HG02571 (cell line): ENCODE data around the gene CD244.
"Not testable (repeated sequence)": the region's sequence is repeated elsewhere in the genome, so short reads cannot be mapped to it uniquely, and the experiment has no call there.

ENCODE experiments used
- ATAC-seq: cut with Tn5 transposase; IDR thresholded peaks from one replicate; pipeline ENCODE4 v1.9.1; 2021; ENCODE audit warnings: mild to moderate bottlenecking, moderate library complexity; ENCODE audit not compliant: unreplicated experiment

Gene CD244, protein sequence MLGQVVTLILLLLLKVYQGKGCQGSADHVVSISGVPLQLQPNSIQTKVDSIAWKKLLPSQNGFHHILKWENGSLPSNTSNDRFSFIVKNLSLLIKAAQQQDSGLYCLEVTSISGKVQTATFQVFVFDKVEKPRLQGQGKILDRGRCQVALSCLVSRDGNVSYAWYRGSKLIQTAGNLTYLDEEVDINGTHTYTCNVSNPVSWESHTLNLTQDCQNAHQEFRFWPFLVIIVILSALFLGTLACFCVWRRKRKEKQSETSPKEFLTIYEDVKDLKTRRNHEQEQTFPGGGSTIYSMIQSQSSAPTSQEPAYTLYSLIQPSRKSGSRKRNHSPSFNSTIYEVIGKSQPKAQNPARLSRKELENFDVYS

DNA sequence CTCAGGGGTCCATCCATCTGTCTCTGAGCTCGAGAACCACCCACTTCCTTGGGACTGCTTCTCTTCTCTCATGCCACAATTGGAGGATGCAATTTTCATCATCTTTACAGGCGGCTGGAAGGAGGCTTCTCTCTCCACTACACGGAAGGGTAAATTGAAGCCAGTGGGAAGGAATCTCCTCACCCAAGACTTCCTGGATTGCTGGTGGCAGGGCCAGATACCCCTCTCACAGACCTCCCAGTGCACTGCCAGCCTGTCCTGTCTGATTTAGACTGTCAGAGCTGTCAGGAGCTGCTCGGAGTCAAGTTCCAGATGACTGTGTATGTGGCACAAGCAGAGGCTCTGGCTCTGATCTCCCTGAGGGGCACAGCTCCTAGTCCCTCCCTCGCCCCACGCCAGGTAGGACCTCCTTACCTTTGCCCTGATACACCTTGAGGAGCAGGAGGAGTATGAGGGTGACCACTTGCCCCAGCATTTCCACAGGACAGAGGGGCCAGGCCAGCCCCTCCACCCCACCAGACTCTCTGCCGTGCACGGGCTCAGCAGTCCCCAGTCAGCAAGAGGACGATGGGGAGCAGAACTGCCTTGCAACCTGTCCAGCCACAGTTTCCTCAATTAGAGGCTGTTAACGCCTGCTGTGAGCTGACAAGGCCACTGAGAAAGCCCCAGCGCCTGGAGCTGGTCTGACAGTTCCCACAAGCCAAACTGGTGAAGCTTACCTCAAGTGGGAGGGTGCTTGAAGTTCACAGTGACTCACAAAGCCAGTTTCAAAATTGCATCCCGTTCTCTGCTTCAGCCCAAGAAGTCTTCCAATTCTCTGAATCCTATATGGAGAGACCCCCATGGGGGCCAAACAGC is at the start of gene CD244:
TSS of gene CD244 (minus strand) at position 685 of the 858 bp plus-strand sequence. CDS start at position 475, 210 bp downstream.
- ATAC-seq: no peak

DNA sequence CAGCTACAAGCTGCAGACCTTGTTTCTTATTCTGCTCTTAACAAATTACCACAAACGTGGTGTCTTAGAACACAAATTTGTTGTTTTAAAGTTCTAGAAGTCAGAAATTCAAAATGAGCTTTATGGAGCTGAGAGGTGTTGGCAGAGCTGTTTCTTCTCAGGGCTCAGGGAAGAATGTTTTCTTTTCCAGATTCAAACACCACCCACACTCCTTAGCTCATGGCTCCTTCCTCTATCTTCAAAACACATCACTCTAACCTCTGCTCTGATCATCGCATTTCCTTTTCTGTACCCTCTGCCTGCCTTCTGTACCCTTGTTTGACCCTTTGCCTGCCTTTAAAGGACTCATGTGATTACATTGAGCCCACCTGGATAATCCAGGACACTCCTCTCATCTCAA is 49.2 kb upstream of the CD244 start:
- no peak for ATAC-seq

DNA sequence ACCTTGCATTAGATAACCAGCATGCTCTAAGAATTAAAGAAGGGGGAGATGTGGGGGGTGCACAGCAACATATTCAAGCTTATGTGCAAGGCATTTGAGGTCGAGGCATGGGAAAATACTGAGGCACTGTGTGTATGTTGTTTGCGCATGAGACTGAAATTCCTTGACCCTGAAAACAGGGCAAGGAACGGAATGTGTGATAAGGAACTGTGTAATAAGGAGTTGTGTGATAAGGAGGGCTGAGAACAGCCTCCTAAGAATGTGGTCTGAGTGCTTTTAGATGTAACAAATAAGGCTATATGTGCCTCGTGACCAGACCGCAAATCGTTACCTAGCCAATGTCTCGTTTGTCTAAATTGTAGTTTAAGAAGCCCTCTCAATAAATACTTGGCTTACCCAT is 48.8 kb upstream of the CD244 start:
- no peak for ATAC-seq

DNA sequence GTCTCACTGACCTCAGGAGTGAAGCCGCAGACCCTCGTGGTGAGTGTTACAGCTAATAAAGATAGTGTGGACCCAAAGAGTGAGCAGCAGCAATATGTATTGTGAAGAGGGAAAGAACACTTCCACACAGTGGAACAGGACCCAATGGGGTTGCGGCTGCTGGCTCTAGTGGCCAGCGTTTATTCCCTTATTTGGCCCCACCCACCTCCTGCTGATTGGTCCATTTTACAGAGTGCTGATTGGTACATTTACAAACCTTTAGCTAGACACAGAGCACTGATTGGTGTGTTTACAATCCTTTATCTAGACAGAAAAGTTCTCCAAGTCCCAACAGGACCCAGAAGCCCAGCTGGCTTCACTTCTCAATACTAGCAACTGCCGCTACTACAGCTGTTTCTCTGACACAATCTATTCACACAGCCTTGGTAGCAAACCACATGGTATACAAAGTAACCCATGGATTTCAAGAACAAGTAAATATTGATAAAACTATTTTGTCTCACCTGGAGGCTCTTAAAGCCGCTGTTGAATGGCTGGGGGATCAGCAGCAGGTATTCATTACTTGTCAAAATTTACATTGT is 47.6 kb upstream of the CD244 start:
- no peak for ATAC-seq

DNA sequence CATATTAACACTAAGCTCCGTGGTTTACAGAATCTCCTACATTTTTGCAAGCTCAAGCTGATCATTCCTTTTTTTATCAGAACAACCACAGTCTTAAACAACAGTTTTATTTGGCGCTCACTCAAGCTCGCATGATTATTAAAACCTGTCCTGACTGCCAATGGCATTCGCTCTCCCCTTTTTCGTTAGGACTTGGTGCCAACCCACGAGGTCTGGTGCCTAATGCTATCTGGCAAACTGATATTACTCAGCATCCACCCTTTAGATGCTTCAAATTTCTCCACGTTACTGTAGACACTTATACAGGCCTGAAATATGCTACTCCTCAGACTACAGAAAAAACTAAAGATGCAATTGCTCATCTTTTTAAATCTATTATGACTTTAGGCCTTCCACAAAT is 45.3 kb upstream of the CD244 start:
- ATAC-seq: no peak

DNA sequence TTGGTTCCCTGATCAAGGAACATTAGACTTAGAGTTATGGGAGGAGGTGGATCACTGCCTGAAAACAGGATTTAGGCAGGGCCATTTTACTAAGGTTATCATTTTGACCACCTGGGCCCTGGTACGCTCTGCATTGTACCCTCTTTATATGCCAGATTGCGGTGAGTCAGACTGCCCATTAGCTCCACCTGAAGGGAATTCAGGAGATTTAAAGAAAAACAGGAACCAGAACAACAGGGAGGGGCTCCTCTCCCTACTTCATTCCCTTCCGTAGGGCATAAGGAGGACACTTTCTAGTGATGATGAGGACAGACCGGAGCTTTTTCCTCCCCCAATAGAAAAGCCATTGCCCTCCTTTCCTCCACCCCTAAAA is 42.9 kb upstream of the CD244 start:
- ATAC-seq: no peak

DNA sequence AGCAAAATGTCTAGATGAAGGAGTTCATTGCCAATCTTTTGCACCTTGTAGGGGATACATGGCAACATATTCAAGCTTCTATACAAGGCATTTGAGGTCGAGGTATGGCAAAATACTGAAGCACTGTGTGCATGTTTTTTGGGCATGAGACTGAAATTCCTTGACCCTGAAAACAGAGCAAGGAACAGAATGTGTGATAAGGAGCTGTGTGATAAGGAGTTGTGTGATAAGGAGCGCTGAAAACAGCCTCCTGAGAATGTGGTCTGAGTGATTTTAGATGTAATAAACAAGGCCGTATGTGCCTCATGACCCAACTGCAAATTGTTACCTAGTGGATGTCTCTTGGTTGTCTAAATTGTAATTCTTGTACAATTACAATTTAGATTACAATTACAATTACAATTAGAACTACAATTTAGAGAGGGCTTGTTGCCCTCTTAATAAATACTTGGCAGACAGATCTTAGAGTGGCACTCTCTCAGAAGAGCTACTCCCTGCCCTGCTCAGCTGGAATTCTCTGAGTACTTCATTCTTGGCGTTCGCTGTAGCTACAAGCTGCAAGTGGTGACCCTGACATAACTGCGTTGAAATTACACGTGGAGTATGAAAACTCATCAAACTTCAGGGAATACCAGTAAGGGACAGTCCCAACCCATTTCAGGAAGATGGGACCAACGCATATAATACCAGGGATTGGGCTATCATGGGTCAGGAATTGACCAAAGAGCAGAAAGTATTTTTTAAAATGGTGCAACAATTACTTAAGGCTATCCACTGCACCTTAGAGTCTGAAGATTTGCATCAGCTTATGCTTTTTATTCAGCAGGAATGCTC is 42.3 kb upstream of the CD244 start:
- ATAC-seq: no peak

DNA sequence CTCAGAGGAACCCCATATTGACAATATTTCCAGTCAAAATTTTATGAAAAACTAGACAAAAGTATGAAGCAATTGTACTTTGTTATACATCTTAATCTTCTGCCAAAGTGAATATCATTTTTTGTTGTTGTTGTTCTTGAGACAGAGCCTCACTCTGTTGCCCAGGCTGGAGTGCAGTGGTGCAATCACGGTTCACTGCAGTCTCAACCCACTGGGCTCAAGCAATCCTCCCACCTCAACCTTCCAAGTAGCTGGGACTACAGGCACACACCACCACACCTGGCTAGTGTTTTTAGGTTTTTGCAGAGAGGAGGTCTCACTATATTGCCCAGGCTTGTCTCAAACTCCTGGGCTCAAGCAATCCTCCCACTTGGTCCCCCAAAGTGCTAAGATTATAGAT is 39.6 kb upstream of the CD244 start:
- not testable (repeated sequence) for ATAC-seq

DNA sequence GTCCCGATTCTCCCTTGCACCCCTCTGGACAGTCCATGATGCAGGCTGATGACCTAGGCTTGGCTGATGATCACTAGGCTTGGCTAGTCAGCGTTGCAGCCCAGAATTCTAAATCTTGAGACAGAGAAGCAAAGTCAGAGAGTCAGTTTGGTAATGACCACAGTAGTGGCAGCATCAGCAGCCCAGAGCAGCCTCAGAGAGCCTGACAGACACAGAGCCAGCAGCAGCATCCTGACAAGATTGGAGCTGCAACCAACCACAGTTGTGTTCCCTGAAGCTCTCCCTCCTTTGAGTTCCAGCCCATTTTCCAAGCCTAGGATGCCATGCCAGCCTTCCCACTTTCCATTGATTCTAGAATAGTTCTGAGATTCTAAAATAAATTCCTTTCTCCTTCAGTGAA is 39.1 kb upstream of the CD244 start:
- no peak for ATAC-seq

DNA sequence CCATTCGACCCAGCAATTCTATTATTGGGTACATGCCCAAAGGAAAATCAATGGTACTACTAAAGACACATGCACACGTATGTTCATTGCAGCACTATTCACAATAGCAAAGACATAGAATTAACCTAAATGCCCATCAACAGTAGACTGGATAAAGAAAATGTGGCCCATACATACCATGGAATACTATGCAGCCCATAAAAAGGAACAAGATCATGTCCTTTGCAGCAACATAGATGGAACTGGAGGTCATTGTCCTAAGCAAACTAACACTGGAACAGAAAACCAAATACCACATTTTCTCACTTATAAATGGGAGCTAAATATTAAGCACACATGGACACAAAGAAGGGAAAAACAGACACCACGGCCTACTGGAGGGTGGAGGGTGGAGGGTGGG is 38.0 kb upstream of the CD244 start:
- ATAC-seq: not testable (repeated sequence)

DNA sequence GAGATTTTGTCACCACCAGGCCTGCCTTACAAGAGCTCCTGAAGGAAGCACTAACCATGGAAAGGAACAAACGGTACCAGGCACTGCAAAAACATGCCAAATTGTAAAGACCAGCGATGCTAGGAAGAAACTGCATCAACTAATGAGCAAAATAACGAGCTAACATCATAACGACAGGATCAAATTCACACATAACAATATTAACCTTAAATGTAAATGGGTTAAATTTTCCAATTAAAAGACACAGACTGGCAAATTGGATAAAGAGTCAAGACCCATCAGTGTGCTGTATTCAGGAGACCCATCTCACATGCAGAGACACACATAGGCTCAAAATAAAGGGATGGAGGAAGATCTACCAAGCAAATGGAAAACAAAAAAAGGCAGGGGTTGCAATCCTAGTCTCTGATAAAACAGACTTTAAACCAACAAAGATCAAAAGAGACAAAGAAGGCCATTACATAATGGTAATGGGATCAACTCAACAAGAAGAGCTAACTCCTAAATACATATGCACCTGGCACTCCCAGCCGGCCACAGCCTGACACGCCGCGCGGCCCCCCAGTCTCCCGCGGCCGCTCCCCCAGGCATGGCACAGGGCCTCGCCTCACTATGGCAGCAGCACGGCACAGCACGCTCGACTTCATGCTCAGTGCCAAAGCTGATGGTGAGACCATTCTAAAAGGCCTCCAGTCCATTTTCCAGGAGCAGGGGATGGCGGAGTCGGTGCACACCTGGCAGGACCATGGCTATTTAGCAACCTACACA is 31.9 kb upstream of the CD244 start:
- ATAC-seq: not testable (repeated sequence)

DNA sequence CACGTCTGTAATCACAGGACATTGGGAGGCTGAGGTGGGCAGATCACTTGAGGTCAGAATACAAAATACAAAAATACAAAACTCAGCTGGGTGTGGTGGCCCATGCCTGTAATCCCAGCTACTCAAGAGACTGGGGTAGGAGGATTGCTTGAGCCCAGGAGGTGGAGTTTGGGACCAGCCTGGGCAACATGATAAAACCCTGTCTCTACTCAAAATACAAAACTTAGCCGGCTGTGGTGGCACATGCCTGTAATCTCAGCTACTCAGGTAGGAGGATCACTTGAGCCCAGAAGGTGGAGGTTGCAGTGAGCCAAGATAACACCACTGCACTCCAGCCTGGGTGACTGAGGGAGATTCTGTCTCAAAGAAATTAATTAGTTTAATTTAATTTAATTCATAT is 28.8 kb upstream of the CD244 start:
- ATAC-seq: no peak

DNA sequence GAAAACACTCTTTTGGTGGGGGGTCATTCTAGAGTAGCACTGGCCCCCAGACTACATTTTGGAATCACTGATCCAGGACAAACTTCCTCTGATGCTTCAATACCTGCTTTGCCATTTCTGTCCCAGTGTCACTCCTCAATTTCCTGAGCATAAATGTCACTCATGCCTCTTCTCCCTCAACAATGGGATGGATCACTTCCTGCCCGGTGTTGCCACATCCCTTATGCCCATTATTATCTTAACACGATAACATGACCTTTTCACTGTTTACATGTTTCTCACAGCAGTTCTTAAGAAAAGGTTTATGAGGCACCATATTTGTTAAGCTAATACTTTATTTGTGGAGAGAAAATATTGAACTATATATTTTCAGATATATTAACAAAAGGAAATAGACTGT is 26.2 kb upstream of the CD244 start:
- no peak for ATAC-seq

DNA sequence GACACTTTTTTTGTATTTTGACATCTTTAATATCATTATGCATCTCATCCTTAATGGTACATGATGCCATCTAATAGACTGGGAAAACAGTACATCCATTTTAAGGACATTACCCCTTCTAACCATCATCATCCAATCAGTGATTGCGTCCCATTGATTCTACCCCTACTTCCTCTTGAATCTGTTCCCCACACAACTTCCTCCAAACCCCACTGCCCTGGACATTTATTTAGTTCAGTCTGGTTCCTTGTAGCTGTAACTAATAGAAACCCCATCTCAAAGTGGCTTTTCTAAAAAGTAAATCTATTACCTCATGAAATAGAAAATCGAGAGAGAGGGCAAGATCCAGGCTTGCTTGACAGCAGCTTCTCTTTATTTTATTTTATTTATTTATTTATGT is 24.4 kb upstream of the CD244 start:
- no peak for ATAC-seq

DNA sequence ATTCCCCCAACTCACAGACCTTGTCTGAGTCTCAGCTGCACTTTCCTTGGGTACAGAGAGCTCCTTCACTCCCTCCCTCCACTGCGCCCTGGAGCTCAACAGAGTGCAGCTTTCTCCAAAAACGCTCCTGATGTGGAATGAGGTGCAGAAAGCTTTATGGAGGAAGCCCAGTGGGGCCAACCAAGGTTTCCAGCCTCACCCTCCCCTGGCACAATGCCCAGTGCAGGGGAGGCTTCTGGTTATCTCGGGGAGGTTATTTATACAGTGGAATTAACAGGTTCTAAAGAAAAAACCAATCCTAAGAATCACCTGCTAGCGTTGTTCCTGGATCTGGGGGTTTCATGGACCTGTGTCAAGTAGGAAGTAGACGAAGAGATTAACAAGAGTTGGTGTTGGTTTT is 22.4 kb upstream of the CD244 start, which contains the start of gene ITLN1:
TSS of gene ITLN1 (minus strand) at position 139 of the 400 bp plus-strand sequence. CDS start 303 bp downstream, outside the sequence.
- no peak for ATAC-seq

DNA sequence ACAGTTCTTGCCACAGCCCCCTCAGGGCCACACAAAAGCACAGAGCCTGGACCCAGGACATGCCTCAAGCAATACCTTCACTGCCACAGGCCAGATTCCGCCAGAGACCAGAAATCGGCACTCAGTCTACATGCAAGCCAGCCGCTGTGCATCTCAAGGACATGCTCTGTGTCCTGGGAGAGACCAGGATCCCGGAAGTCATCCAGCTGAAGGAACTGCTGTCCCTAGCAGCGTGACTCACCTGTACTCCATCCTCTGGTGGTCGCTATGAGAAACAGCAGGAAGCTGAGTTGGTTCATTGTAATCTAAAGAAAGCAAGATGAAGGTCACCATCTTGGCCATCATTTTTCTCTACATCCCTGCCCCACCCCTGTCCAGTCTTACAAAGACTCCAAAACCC is 21.9 kb upstream of the CD244 start:
- peak; percentile 72 for ATAC-seq

DNA sequence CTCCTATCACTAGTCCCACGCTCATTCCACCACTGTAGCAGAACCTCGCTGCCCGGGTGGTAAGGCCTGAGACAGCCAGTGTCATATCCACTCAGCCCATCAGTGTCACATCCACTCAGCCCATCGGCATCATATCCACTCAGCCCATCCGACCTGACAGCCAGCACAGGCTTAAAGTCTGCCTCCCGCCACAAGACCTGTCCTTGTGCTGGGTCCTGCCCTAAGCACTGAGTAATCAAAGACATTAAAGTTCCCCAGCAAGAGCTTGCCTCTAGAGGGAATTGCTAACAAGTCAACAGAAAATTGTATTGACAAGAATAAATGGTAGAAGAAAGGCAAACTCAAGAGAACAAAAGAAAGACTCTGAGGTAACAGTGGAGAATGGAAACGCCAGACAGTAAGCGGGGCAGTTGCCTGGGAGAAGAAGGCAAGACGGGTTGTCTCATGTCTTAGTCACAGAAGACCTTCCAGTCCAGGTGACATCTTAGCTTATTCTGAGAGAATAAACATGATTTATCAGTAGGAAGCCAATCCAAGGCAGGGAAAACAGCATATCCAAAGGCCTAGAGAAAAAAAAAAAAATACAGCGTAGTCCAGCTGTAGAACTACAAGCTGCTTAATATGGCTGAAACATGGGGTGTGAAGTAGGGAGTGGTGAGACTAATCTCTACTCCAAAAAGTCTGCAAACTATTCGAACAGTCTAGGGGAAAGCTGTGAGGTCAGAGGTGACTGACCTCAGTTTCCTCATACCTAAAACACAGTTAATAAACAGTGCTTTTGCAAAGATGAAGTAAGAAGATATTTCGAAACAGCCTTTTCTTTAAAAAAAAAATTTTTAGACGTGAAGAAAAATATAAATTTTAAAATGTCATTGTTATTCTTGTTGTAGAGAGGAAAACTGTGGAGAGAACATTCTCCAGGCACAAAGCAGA is 21.2 kb upstream of the CD244 start:
- ATAC-seq: no peak

DNA sequence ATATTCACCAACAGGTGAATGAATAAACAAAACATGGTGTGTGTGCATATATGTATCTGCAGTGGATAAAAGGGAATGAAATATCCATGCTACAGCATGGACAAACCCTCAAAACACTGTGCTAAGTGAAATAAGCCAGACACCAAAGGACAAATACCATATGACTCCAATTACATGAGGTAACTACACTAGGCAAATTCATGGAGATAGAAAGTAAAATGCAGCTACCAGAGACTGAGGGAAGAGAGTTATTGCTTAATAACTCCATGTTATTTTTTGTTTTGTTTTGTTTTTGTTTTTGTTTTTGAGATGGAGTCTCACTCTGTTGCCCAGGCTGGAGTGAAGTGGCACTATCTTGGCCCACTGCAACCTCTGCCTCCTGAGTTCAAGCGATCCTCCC is 19.9 kb upstream of the CD244 start:
- ATAC-seq: no peak

DNA sequence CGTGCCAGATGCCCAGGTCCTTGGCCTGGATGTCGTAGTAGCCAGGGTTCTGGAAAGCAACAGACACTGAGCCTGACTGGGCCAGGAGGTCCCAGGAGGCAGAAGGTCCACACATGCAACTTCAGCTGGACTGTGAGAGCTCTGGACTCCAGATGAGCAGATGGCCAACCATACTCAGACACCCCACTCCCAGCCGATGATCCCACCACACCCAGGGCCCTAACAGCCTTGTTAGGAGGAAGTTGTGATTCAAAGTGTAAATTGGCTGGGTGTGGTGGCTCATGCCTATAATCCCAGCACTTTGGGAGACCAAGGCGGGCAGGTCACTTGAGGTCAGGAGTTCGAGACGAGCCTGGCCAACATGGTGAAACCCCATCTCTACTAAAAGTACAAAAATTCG is 18.6 kb upstream of the CD244 start:
- ATAC-seq: not testable (repeated sequence)
